IMR-90 (cell line): ENCODE measurements around the gene SEMA4D. TPM values are rescaled to one million over a fixed set of nuclear protein-coding genes. Genes with fewer than 3 reads are reported as not detected.

Experiments
- ATAC-seq: fragments of 200-7000 bp; cut with Tn5 transposase; 2 replicates; pipeline ENCODE4 v1.9.1; 2020; ENCODE audit warnings: low read depth, mild to moderate bottlenecking, moderate library complexity
- BruUV-seq: library from RNA; stranded (reverse); fragments of 400-500 nt; replicated peaks from 2 replicates; lab custom pipeline; 2021; lab: Mats Ljungman, UMichigan
- CTCF ChIA-PET: fragments of 300-600 bp; formaldehyde crosslinking; extraction: SDS; loops from one replicate; lab custom pipeline; 2021; ENCODE audit warnings: antibody characterized with exemption; lab: Yijun Ruan, JAX
- POLR2A ChIA-PET: fragments of 300-600 bp; sonication (Branson Sonifier 250); formaldehyde crosslinking; loops from one replicate; lab custom pipeline; 2022; ENCODE audit warnings: antibody characterized with exemption; ENCODE audit not compliant: unreplicated experiment; lab: Charles Lee
- DNase-seq: peaks from one replicate; pipeline ENCODE4 v3.0.0; 2013
- H2AFZ ChIP-seq: replicated peaks from 2 replicates; pipeline ENCODE3; 2013; ENCODE audit warnings: low read length, mild to moderate bottlenecking; ENCODE audit not compliant: poor library complexity
- H2AK5ac ChIP-seq: 2 replicates; pipeline ENCODE4 v1.6.1; 2013; ENCODE audit warnings: low read depth, low read length, inconsistent platforms
- H2AK9ac ChIP-seq: replicated peaks from 2 replicates; pipeline ENCODE3; 2013; ENCODE audit warnings: mild to moderate bottlenecking, low read depth, low read length, moderate library complexity; ENCODE audit not compliant: poor library complexity
- H2BK120ac ChIP-seq: 2 replicates; pipeline ENCODE4 v1.6.1; 2013; ENCODE audit warnings: low read depth, low read length, inconsistent platforms
- H2BK15ac ChIP-seq: 3 replicates; pipeline ENCODE4 v1.6.1; 2013; ENCODE audit warnings: low read depth, low read length, inconsistent platforms
- H2BK20ac ChIP-seq: 2 replicates; pipeline ENCODE4 v1.6.1; 2013; ENCODE audit warnings: low read depth, mild to moderate bottlenecking, inconsistent platforms, low read length, moderate library complexity
- H2BK5ac ChIP-seq: 2 replicates; pipeline ENCODE4 v1.6.1; 2013; ENCODE audit warnings: mild to moderate bottlenecking, low read depth, low read length, inconsistent platforms; ENCODE audit not compliant: poor library complexity, severe bottlenecking
- H3K14ac ChIP-seq: replicated peaks from 2 replicates; pipeline ENCODE4 v1.6.1; 2013; ENCODE audit warnings: low read depth, low read length, inconsistent platforms
- H3K18ac ChIP-seq: 2 replicates; pipeline ENCODE4 v1.6.1; 2013; ENCODE audit warnings: low read depth, low read length, control low read depth
- H3K23ac ChIP-seq: 2 replicates; pipeline ENCODE4 v1.6.1; 2013; ENCODE audit warnings: low read depth, low read length, inconsistent platforms
- H3K27ac ChIP-seq: 2 replicates; pipeline ENCODE4 v1.5.1; 2013; ENCODE audit warnings: mild to moderate bottlenecking, control low read depth, low read length; ENCODE audit not compliant: insufficient read depth
- H3K27me3 ChIP-seq: 2 replicates; pipeline ENCODE4 v1.6.1; 2013; ENCODE audit warnings: low read length; ENCODE audit not compliant: control insufficient read depth, insufficient read depth
- H3K36me3 ChIP-seq: 2 replicates; pipeline ENCODE4 v1.6.1; 2013; ENCODE audit warnings: low read length, mixed read lengths; ENCODE audit not compliant: control insufficient read depth, insufficient read depth
- H3K4ac ChIP-seq: 2 replicates; pipeline ENCODE4 v1.6.1; 2013; ENCODE audit warnings: low read depth, low read length, inconsistent platforms
- H3K4me1 ChIP-seq: 2 replicates; pipeline ENCODE4 v1.6.1; 2013; ENCODE audit warnings: low read length, mixed read lengths; ENCODE audit not compliant: control insufficient read depth, insufficient read depth
- H3K4me2 ChIP-seq: 2 replicates; pipeline ENCODE4 v1.6.1; 2013; ENCODE audit warnings: low read depth, mild to moderate bottlenecking, control low read depth, low read length, moderate library complexity
- H3K4me3 ChIP-seq: 2 replicates; pipeline ENCODE4 v1.5.1; 2013; ENCODE audit warnings: low read depth, mild to moderate bottlenecking, control low read depth, low read length, moderate library complexity; ENCODE audit not compliant: insufficient read depth
- H3K56ac ChIP-seq: 2 replicates; pipeline ENCODE4 v1.6.1; 2013; ENCODE audit warnings: low read length, inconsistent platforms; ENCODE audit not compliant: insufficient read depth; ENCODE audit errors: extremely low read depth
- H3K79me1 ChIP-seq, 2 experiments: 2 replicates each; pipeline ENCODE4 v1.6.1; 2013; ENCODE audit warnings: low read length in 2 of 2, inconsistent platforms in 1 of 2, low read depth in 1 of 2
- H3K9ac ChIP-seq: 2 replicates; pipeline ENCODE4 v1.6.1; 2013; ENCODE audit warnings: low read depth, low read length, control low read depth
- H3K9me1 ChIP-seq: 2 replicates; pipeline ENCODE4 v1.6.1; 2013; ENCODE audit warnings: low read length, inconsistent platforms; ENCODE audit not compliant: insufficient read depth
- H3K9me3 ChIP-seq: 2 replicates; pipeline ENCODE4 v1.6.1; 2013; ENCODE audit warnings: low read length; ENCODE audit not compliant: control insufficient read depth, insufficient read depth
- H4K20me1 ChIP-seq: 2 replicates; pipeline ENCODE4 v1.6.1; 2013; ENCODE audit warnings: low read length, inconsistent platforms; ENCODE audit not compliant: insufficient read depth
- H4K5ac ChIP-seq: 2 replicates; pipeline ENCODE4 v1.6.1; 2013; ENCODE audit warnings: mild to moderate bottlenecking, low read depth, low read length, control low read depth
- H4K8ac ChIP-seq, 2 experiments: 2 replicates each; pipeline ENCODE4 v1.6.1; 2013; ENCODE audit warnings: low read depth in 2 of 2, low read length in 2 of 2, control low read depth in 1 of 2, inconsistent platforms in 1 of 2
- H4K91ac ChIP-seq: 2 replicates; pipeline ENCODE4 v1.6.1; 2013; ENCODE audit warnings: low read depth, low read length, inconsistent platforms; ENCODE audit not compliant: insufficient read depth
- MXI1 ChIP-seq: IDR thresholded peaks from 2 replicates; pipeline ENCODE4 v1.6.1; 2012; ENCODE audit warnings: low read depth, mild to moderate bottlenecking, low read length, moderate library complexity, borderline replicate concordance
- NFE2L2 ChIP-seq: fragments of 150-350 bp; IDR thresholded peaks from 2 replicates; pipeline ENCODE4 v1.6.1; 2016; ENCODE audit warnings: low read depth, mild to moderate bottlenecking, low read length
- POLR2A ChIP-seq: IDR thresholded peaks from 2 replicates; pipeline ENCODE4 v1.6.1; 2012; ENCODE audit warnings: mild to moderate bottlenecking, low read depth, low read length
- RCOR1 ChIP-seq: IDR thresholded peaks from 2 replicates; pipeline ENCODE4 v1.6.1; 2012; ENCODE audit warnings: mild to moderate bottlenecking, low read length, improper control_type of control experiment; ENCODE audit not compliant: insufficient replicate concordance
- RFX5 ChIP-seq: IDR thresholded peaks from 2 replicates; pipeline ENCODE4 v1.8.0; 2012; ENCODE audit warnings: low read depth, mild to moderate bottlenecking, low read length, moderate library complexity
- WGBS, 2 experiments: methylation state at CpG; one replicate each; pipeline versions ENCODE4 v1.1.5 to v1.1.7; 2013; ENCODE audit warnings: missing lambda C conversion rate in 2 of 2; ENCODE audit not compliant: insufficient read length in 1 of 2; ENCODE audit errors: extremely low coverage in 2 of 2; 5-methylcytosine and 5-hydroxymethylcytosine counted together
- dilution Hi-C: fragments of 300-500 bp; cut with HindIII; formaldehyde crosslinking; loops from one replicate; pipeline ENCODE4 v1.14.3; 2018; ENCODE audit warnings: low sequenced_read_pairs; ENCODE audit not compliant: unreplicated experiment
- in situ Hi-C: fragments of 300-500 bp; cut with MboI; formaldehyde crosslinking; loops from 3 replicates; pipeline ENCODE4 v1.14.3; 2019; ENCODE audit warnings: low sequenced_read_pairs, inconsistent platforms, mixed read lengths
- intact Hi-C: fragments of 100-400 bp; cut with micrococcal nuclease; formaldehyde crosslinking; loops from 2 replicates; pipeline ENCODE4 v1.10.0; 2022
- polyA plus RNA-seq, 3 experiments: library from polyadenylated mRNA; depleted of rRNA; stranded (reverse); fragments of >200 nt; gene quantifications; 2 replicates each; pipeline ENCODE4 v1.2.3, GENCODE V29; 2012; ENCODE audit warnings: low replicate concordance in 1 of 3
- total RNA-seq: library from RNA; depleted of rRNA; stranded (reverse); fragments of >200 nt; gene quantifications from 2 replicates; pipeline ENCODE4 v1.2.3, GENCODE V29; 2012
- TF ChIP-seq, protein P1 (sequence below): fragments of 150-350 bp; IDR thresholded peaks from 2 replicates; pipeline ENCODE4 v1.6.1; 2016; ENCODE audit warnings: low read depth, mild to moderate bottlenecking, low read length, moderate library complexity, borderline replicate concordance
- TF ChIP-seq, protein P2 (sequence below): fragments of 150-350 bp; IDR thresholded peaks from 2 replicates; pipeline ENCODE4 v1.6.1; 2017; ENCODE audit warnings: mild to moderate bottlenecking, antibody characterized with exemption, low read length, low read depth

Gene SEMA4D
- total and polyA plus RNA-seq, 2 of the 4 experiments (the other 2 are of a cell fraction), result 0.90 to 1.5 TPM

DNA sequence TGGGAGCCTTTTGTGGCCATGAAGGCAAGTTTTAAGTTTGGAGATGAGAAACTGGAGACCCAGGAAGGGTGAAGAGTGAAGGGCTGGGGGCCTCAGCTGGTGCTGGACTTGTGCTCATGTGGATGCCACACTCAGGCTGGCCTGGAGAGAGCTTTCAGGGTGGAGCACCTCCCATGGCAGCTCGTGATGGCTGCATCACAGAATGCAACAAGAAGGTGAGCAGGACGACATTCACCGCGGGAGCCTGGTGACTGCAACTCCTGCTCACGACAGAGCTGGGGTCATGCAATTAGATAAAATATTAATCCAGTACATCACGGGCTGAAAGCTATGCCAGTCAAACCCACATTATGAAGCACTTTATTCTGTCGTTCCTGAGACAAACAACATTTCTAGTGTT is 59.7 kb downstream of the SEMA4D start:
- no peaks in the 10 kb centered on the region for H3K79me1 ChIP-seq
- peaks cover 11% of the 10 kb centered on the region for H3K9me1 ChIP-seq
- H4K8ac ChIP-seq, result no peak overlapping the region
- no peaks in the 10 kb centered on the region for H3K36me3 ChIP-seq
- ChIA-PET CTCF (interaction anchor here (0.5 to 0.7 kb wide), 2 partner anchors 9 to 43 kb away, joined by 3 to 4 read pairs; no protein-coding TSS in a partner anchor), POLR2A (no interaction called here)
- no peak overlapping the region for H3K56ac ChIP-seq
- intact Hi-C loops (no loop called here), dilution Hi-C loops (no loop called here), in situ Hi-C loops (no loop called here)
- no peak overlapping the region for H2BK20ac ChIP-seq
- H3K18ac ChIP-seq, result no peak overlapping the region
- H4K20me1 ChIP-seq, result peaks cover 3% of the 10 kb centered on the region; the same call in 1 of the 2 replicates
- peaks cover 13% of the 10 kb centered on the region for H3K4me1 ChIP-seq
- no peak overlapping the region for H2AK9ac ChIP-seq
- no peaks in the 10 kb centered on the region for H3K27me3 ChIP-seq
- no peak overlapping the region for H4K91ac ChIP-seq
- no CpG with 5 or more reads among the region's 7 CpGs for WGBS, 2 experiments
- no peak overlapping the region for H2AFZ ChIP-seq
- no peak overlapping the region for H2BK15ac ChIP-seq
- no peak overlapping the region for H3K23ac ChIP-seq
- H2AK5ac ChIP-seq, result no peak overlapping the region
- no TSS peak for BruUV-seq
- no peak overlapping the region for H3K27ac ChIP-seq
- ATAC-seq (no peak), DNase-seq (no peak)
- no peak overlapping the region for H3K14ac ChIP-seq
- H3K9me3 ChIP-seq, result no peaks in the 10 kb centered on the region
- no peak overlapping the region for H3K4me2 ChIP-seq
- H4K5ac ChIP-seq, result no peak overlapping the region
- no peak overlapping the region for H2BK5ac ChIP-seq
- H3K4me3 ChIP-seq, result no peak overlapping the region
- no peak overlapping the region for H3K4ac ChIP-seq
- H3K9ac ChIP-seq, result no peak overlapping the region
- H2BK120ac ChIP-seq, result no peak overlapping the region
- TF ChIP-seq RFX5 (no peak), MXI1 (no peak), RCOR1 (no peak), NFE2L2 (no peak), POLR2A (no peak)
- TF ChIP-seq, protein P1, sequence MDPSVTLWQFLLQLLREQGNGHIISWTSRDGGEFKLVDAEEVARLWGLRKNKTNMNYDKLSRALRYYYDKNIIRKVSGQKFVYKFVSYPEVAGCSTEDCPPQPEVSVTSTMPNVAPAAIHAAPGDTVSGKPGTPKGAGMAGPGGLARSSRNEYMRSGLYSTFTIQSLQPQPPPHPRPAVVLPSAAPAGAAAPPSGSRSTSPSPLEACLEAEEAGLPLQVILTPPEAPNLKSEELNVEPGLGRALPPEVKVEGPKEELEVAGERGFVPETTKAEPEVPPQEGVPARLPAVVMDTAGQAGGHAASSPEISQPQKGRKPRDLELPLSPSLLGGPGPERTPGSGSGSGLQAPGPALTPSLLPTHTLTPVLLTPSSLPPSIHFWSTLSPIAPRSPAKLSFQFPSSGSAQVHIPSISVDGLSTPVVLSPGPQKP, result no peak
- TF ChIP-seq, protein P2, sequence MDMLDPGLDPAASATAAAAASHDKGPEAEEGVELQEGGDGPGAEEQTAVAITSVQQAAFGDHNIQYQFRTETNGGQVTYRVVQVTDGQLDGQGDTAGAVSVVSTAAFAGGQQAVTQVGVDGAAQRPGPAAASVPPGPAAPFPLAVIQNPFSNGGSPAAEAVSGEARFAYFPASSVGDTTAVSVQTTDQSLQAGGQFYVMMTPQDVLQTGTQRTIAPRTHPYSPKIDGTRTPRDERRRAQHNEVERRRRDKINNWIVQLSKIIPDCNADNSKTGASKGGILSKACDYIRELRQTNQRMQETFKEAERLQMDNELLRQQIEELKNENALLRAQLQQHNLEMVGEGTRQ, result no peak
